Activated CD4-positive, alpha-beta T cell treated with anti-CD3 and anti-CD28 coated beads for 4 hours (primary cell): Measurements from ENCODE around the gene HDAC10.

Experiments
- DNase-seq, 2 donors: peaks; one replicate each; pipeline ENCODE4 v3.0.0-alpha.2; 2020

Gene HDAC10

GRCh38 chr22:50229370-50229769, 21.7 kb downstream of the HDAC10 start:
- no peak for DNase-seq

- no peak for DNase-seq
Observed at GRCh38 chr22:50228366-50228765, 22.7 kb downstream of the HDAC10 start.

- no peak for DNase-seq
Observed at GRCh38 chr22:50227579-50228215, 23.4 kb downstream of the HDAC10 start.

- no peak for DNase-seq
Observed at GRCh38 chr22:50226875-50227165, 24.2 kb downstream of the HDAC10 start.

GRCh38 chr22:50226063-50226874, 24.8 kb downstream of the HDAC10 start:
- DNase-seq = no peak

- no peak for DNase-seq
Observed at GRCh38 chr22:50225200-50225969, 25.7 kb downstream of the HDAC10 start.

GRCh38 chr22:50224071-50224470, 27.0 kb downstream of the HDAC10 start:
- DNase-seq = no peak

- DNase-seq = no peak
Observed at GRCh38 chr22:50222508-50222907, 28.6 kb downstream of the HDAC10 start.

- no peak for DNase-seq
Observed at GRCh38 chr22:50221410-50222300, 29.4 kb downstream of the HDAC10 start.

- no peak for DNase-seq
Observed at GRCh38 chr22:50220603-50221409, 30.3 kb downstream of the HDAC10 start.

- DNase-seq = no peak
Observed at GRCh38 chr22:50219800-50220602, 31.1 kb downstream of the HDAC10 start.

- DNase-seq = no peak
Observed at GRCh38 chr22:50218996-50219727, 31.9 kb downstream of the HDAC10 start.

GRCh38 chr22:50218153-50218995, 32.7 kb downstream of the HDAC10 start:
- no peak for DNase-seq

- no peak for DNase-seq
Observed at GRCh38 chr22:50217543-50218152, 33.4 kb downstream of the HDAC10 start.

GRCh38 chr22:50216684-50217520, 34.2 kb downstream of the HDAC10 start:
- DNase-seq = no peak

- no peak for DNase-seq
Observed at GRCh38 chr22:50216055-50216683, 34.9 kb downstream of the HDAC10 start.

- DNase-seq = no peak
Observed at GRCh38 chr22:50215297-50216054, 35.6 kb downstream of the HDAC10 start.
